GM18868 (cell line): ENCODE measurements around the gene ISM2.
"Not testable (repeated sequence)": the region's sequence is repeated elsewhere in the genome, so short reads cannot be mapped to it uniquely, and the experiment has no call there.

Source experiments
- ATAC-seq: cut with Tn5 transposase; IDR thresholded peaks from one replicate; pipeline ENCODE4 v1.9.1; 2021; ENCODE audit warnings: mild to moderate bottlenecking, moderate library complexity; ENCODE audit not compliant: unreplicated experiment

ISM2 gene

GRCh38 chr14:77498120-77498979, at the start of gene ISM2:
Gene ISM2 (minus strand): TSS chr14:77498816. CDS start chr14:77498793, 23 bp downstream.
- peak; percentile 71 for ATAC-seq

- ATAC-seq, result no peak
Observed at GRCh38 chr14:77547512-77548180, 49.0 kb upstream of the ISM2 start.

- ATAC-seq, result not testable (repeated sequence)
Observed at GRCh38 chr14:77545171-77545570, 46.6 kb upstream of the ISM2 start.

- no peak for ATAC-seq
Observed at GRCh38 chr14:77544571-77544970, 46.0 kb upstream of the ISM2 start.

GRCh38 chr14:77543637-77544334, 45.2 kb upstream of the ISM2 start:
- ATAC-seq, result no peak

GRCh38 chr14:77543240-77543551, 44.6 kb upstream of the ISM2 start:
- no peak for ATAC-seq

- ATAC-seq, result no peak
Observed at GRCh38 chr14:77542421-77543239, 44.0 kb upstream of the ISM2 start.

- ATAC-seq, result peak; percentile 79
Observed at GRCh38 chr14:77541905-77542304, 43.3 kb upstream of the ISM2 start.

GRCh38 chr14:77536951-77537350, 38.3 kb upstream of the ISM2 start:
- not testable (repeated sequence) for ATAC-seq

GRCh38 chr14:77531071-77531470, 32.5 kb upstream of the ISM2 start:
- ATAC-seq, result no peak

GRCh38 chr14:77529963-77530362, 31.3 kb upstream of the ISM2 start:
- ATAC-seq, result no peak

GRCh38 chr14:77529213-77529612, 30.6 kb upstream of the ISM2 start:
- no peak for ATAC-seq

GRCh38 chr14:77528701-77529100, 30.1 kb upstream of the ISM2 start:
- ATAC-seq, result not testable (repeated sequence)

- ATAC-seq, result no peak
Observed at GRCh38 chr14:77526266-77526665, 27.6 kb upstream of the ISM2 start.

- ATAC-seq, result no peak
Observed at GRCh38 chr14:77524536-77524935, 25.9 kb upstream of the ISM2 start.

- ATAC-seq, result no peak
Observed at GRCh38 chr14:77523109-77523508, 24.5 kb upstream of the ISM2 start.

GRCh38 chr14:77520555-77520954, 21.9 kb upstream of the ISM2 start:
- no peak for ATAC-seq

GRCh38 chr14:77516126-77516525, 17.5 kb upstream of the ISM2 start:
- no peak for ATAC-seq

GRCh38 chr14:77511486-77512162, 13.0 kb upstream of the ISM2 start:
- ATAC-seq, result no peak

- no peak for ATAC-seq
Observed at GRCh38 chr14:77509366-77509765, 10.8 kb upstream of the ISM2 start.
